ENCODE data around the gene CIDEC. TPM values are rescaled to one million over a fixed set of nuclear protein-coding genes. Genes with fewer than 3 reads are reported as not detected.

The CIDEC gene
- polyA plus RNA-seq, 1 donor from 2014 or later: not detected

DNA sequence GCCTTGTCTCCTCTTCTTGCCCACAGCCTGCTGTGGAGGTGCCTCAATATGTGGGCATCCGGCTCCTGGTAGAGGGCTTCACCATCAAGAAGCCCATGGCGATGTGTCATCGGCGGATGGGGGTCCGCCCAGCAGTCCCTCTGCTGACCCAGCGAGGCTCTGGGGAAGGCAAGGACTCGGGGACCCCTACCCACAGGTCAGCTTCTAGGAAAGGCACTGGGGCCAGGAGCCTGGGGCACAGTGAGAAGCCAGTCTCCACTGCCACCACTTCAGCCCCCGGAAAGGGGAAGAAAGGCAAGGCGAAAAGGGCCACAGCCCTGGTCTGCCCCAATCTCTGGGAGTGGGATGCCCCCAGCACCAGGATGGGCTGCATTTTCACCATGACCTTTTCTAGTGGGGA is 47.0 kb downstream of the CIDEC start:
- H3F3A ChIP-seq (ENCODE audit: insufficient read depth, low read length, poor library complexity, severe bottlenecking): no peaks in the 10 kb centered on the region
- H3K4me2 ChIP-seq (ENCODE audit: low read length): no peak overlapping the region
- no peak overlapping the region for H3K27ac ChIP-seq (ENCODE audit: low read length)
- no peak overlapping the region for H3K4me3 ChIP-seq (ENCODE audit: low read length)
- TF ChIP-seq POLR2AphosphoS5 (IDR thresholded peaks at IDR 0.05) (no peak), EZH2 (IDR thresholded peaks at IDR 0.05; ENCODE audit: borderline replicate concordance, insufficient read depth, low read length, poor library complexity, severe bottlenecking) (no peak), SMC3 (conservative IDR thresholded peaks at IDR 0.05; ENCODE audit: poor library complexity) (no peak), TAF1 (IDR thresholded peaks at IDR 0.05; ENCODE audit: low read depth) (no peak)
- H3K27me3 ChIP-seq (ENCODE audit: insufficient read depth, low read depth, low read length): no peaks in the 10 kb centered on the region
- H3K36me3 ChIP-seq (ENCODE audit: insufficient read depth, low read length): no peaks in the 10 kb centered on the region
- H3K79me2 ChIP-seq (replicated peaks; ENCODE audit: insufficient read depth, low read length): no peaks in the 10 kb centered on the region
- no peaks in the 10 kb centered on the region for H3K9me2 ChIP-seq (ENCODE audit: insufficient read depth, low read length)
- H4K20me1 ChIP-seq (ENCODE audit: insufficient read depth): no peaks in the 10 kb centered on the region
- H3K9me3 ChIP-seq (ENCODE audit: low read length): no peaks in the 10 kb centered on the region
- H2AFZ ChIP-seq (ENCODE audit: low read depth, low read length): no peak overlapping the region
- H3K9ac ChIP-seq (ENCODE audit: low read length): no peak overlapping the region

DNA sequence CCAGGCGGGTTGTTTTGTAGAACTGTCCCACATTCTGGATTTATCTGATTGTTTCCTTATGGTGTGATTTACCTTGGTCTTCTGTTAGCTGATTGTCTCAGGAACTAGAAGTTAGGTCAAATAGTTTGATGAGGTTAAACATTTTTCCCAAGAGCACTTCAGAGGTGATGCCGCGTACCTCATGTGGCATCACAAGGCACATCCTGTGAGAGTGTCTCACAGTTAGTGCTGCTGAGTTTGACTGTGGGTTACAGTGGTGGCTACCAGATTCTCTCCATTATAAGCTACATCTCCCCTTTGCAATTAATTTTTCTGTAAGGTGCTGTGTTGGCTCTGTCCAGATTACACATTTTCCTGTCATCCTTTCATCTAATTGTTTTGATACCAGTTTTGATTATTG is 48.8 kb downstream of the CIDEC start:
- H4K20me1 ChIP-seq (ENCODE audit: insufficient read depth): no peaks in the 10 kb centered on the region
- H3K36me3 ChIP-seq (ENCODE audit: insufficient read depth, low read length): no peaks in the 10 kb centered on the region

More for the DNA sequence above, 48.8 kb downstream of the CIDEC start:
- Histone ChIP-seq H3K27ac (ENCODE audit: low read length) (no peak overlapping the region), H3K27me3 (ENCODE audit: insufficient read depth, low read depth, low read length) (no peaks in the 10 kb centered on the region), H3K4me2 (ENCODE audit: low read length) (no peak overlapping the region), H3K9ac (ENCODE audit: low read length) (no peak overlapping the region), H3K9me3 (ENCODE audit: low read length) (no peaks in the 10 kb centered on the region), H3K4me3 (ENCODE audit: low read length) (no peak overlapping the region), H3K9me2 (ENCODE audit: insufficient read depth, low read length) (no peaks in the 10 kb centered on the region), H2AFZ (ENCODE audit: low read depth, low read length) (no peak overlapping the region), H3F3A (ENCODE audit: insufficient read depth, low read length, poor library complexity, severe bottlenecking) (no peaks in the 10 kb centered on the region), H3K79me2 (replicated peaks; ENCODE audit: insufficient read depth, low read length) (no peaks in the 10 kb centered on the region)
- TF ChIP-seq EP300 (conservative IDR thresholded peaks at IDR 0.05; ENCODE audit: poor library complexity, severe bottlenecking): no peak
- no peak for TF ChIP-seq SMC3 (conservative IDR thresholded peaks at IDR 0.05; ENCODE audit: poor library complexity)
- TF ChIP-seq, protein P1, sequence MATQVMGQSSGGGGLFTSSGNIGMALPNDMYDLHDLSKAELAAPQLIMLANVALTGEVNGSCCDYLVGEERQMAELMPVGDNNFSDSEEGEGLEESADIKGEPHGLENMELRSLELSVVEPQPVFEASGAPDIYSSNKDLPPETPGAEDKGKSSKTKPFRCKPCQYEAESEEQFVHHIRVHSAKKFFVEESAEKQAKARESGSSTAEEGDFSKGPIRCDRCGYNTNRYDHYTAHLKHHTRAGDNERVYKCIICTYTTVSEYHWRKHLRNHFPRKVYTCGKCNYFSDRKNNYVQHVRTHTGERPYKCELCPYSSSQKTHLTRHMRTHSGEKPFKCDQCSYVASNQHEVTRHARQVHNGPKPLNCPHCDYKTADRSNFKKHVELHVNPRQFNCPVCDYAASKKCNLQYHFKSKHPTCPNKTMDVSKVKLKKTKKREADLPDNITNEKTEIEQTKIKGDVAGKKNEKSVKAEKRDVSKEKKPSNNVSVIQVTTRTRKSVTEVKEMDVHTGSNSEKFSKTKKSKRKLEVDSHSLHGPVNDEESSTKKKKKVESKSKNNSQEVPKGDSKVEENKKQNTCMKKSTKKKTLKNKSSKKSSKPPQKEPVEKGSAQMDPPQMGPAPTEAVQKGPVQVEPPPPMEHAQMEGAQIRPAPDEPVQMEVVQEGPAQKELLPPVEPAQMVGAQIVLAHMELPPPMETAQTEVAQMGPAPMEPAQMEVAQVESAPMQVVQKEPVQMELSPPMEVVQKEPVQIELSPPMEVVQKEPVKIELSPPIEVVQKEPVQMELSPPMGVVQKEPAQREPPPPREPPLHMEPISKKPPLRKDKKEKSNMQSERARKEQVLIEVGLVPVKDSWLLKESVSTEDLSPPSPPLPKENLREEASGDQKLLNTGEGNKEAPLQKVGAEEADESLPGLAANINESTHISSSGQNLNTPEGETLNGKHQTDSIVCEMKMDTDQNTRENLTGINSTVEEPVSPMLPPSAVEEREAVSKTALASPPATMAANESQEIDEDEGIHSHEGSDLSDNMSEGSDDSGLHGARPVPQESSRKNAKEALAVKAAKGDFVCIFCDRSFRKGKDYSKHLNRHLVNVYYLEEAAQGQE (IDR thresholded peaks at IDR 0.05; ENCODE audit: borderline replicate concordance): no peak
- TF ChIP-seq RAD21 (conservative IDR thresholded peaks at IDR 0.05): no peak
- TF ChIP-seq CTCF (IDR thresholded peaks at IDR 0.05; ENCODE audit: poor library complexity, severe bottlenecking): no peak
- no peak for TF ChIP-seq POLR2AphosphoS5 (IDR thresholded peaks at IDR 0.05)
- no peak for TF ChIP-seq EZH2 (IDR thresholded peaks at IDR 0.05; ENCODE audit: borderline replicate concordance, insufficient read depth, low read length, poor library complexity, severe bottlenecking)
